Measurements from ENCODE around the gene SLF2.
A peak's percentile ranks its signal among the peaks of the same experiment; 100 is the strongest.

Gene SLF2

GRCh38 chr10:100998991-100999741, 86.4 kb downstream of the SLF2 start:
- peak; percentile 37 to 94 (median 79) for DNase-seq

GRCh38 chr10:100999742-101000126, 87.0 kb downstream of the SLF2 start, which contains the start of gene LZTS2:
Gene LZTS2, plus strand, starts transcription at chr10:100999808. Its CDS starts 2,731 bp downstream, at chr10:101002539.
- peak in 7 of 51 donors; percentile 40 to 74 (median 58) for DNase-seq

GRCh38 chr10:101000127-101000914, 87.6 kb downstream of the SLF2 start:
- DNase-seq: peak in 20 of 51 donors; percentile 26 to 70 (median 49)

- DNase-seq: peak in 43 of 51 donors; percentile 10 to 87 (median 63)
Measured at GRCh38 chr10:101000915-101001658, 88.3 kb downstream of the SLF2 start.

GRCh38 chr10:101001659-101002035, 88.9 kb downstream of the SLF2 start:
- DNase-seq: peak in 1 of 51 donors; percentile 28

GRCh38 chr10:101002456-101002855, 89.7 kb downstream of the SLF2 start:
- no peak for DNase-seq

- DNase-seq: no peak
Measured at GRCh38 chr10:101003639-101004206, 91.0 kb downstream of the SLF2 start.

- DNase-seq: no peak
Measured at GRCh38 chr10:101005361-101005760, 92.6 kb downstream of the SLF2 start.

- no peak for DNase-seq
Measured at GRCh38 chr10:101005869-101006567, 93.3 kb downstream of the SLF2 start.

- peak in 14 of 51 donors; percentile 15 to 64 (median 43) for DNase-seq
Measured at GRCh38 chr10:101006593-101007098, 93.9 kb downstream of the SLF2 start.

GRCh38 chr10:101007099-101007711, 94.4 kb downstream of the SLF2 start:
- DNase-seq: peak in 17 of 51 donors; percentile 24 to 71 (median 41)

- peak in 23 of 51 donors; percentile 11 to 78 (median 58) for DNase-seq
Measured at GRCh38 chr10:101007915-101008822, 95.4 kb downstream of the SLF2 start.

- DNase-seq: peak in 41 of 51 donors; percentile 11 to 87 (median 56)
Measured at GRCh38 chr10:101008823-101009423, 96.2 kb downstream of the SLF2 start.

GRCh38 chr10:101010329-101010728, 97.6 kb downstream of the SLF2 start:
- DNase-seq: no peak

- peak in 3 of 51 donors; percentile 15 to 60 (median 18) for DNase-seq
Measured at GRCh38 chr10:101011517-101012423, 99.0 kb downstream of the SLF2 start.

- peak; percentile 11 to 97 (median 81) for DNase-seq
Measured at GRCh38 chr10:101012525-101013364, 100.0 kb downstream of the SLF2 start.
